Measurements from ENCODE around the gene BBS9.

DNA sequence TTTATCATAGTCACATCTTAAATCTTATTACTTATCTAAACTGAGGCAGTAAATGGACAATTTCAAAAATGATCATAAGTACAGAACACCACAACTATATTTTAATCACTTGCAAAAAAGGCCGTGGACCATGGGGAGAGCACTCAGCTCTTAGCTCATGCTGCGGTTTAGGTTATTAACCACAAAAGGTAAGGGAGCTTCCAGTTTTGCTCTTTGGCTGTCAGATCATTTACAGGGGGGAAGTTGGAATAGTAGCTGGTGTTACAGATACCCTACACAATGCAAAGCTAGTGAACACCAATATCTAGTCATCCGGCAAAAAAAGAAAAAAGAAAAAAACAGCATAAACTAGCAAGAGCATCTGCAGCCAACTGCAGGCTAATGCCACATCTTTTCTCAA lies 147.0 kb downstream of the BBS9 start:
- TF ChIP-seq, protein P1, sequence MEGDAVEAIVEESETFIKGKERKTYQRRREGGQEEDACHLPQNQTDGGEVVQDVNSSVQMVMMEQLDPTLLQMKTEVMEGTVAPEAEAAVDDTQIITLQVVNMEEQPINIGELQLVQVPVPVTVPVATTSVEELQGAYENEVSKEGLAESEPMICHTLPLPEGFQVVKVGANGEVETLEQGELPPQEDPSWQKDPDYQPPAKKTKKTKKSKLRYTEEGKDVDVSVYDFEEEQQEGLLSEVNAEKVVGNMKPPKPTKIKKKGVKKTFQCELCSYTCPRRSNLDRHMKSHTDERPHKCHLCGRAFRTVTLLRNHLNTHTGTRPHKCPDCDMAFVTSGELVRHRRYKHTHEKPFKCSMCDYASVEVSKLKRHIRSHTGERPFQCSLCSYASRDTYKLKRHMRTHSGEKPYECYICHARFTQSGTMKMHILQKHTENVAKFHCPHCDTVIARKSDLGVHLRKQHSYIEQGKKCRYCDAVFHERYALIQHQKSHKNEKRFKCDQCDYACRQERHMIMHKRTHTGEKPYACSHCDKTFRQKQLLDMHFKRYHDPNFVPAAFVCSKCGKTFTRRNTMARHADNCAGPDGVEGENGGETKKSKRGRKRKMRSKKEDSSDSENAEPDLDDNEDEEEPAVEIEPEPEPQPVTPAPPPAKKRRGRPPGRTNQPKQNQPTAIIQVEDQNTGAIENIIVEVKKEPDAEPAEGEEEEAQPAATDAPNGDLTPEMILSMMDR (IDR thresholded peaks at IDR 0.05; ENCODE audit: insufficient read depth, low read length, poor library complexity, severe bottlenecking) = no peak
- no peak for TF ChIP-seq EZH2phosphoT487 (conservative IDR thresholded peaks at IDR 0.05; ENCODE audit: low read length)

All from SU-DHL-6 (cell line).